Tibial nerve (tissue), 4 donors: ENCODE data around the gene TAF4B. TPM values are rescaled to one million over a fixed set of nuclear protein-coding genes. Genes with fewer than 3 reads are reported as not detected.
"Not testable (repeated sequence)": the region's sequence is repeated elsewhere in the genome, so short reads cannot be mapped to it uniquely, and the experiment has no call there.

Experiments used
- DNase-seq, 2 donors: peaks; one replicate each; pipeline ENCODE4 v3.0.0-alpha.2; 2019; ENCODE audit warnings: low spot score in 2 of 2
- H3K27ac ChIP-seq, 4 donors: fragments of 200-600 bp; sonication (generic) in 3 of 4; one replicate each; pipeline ENCODE4 v1.5.1; 2017 to 2019; ENCODE audit warnings: mild to moderate bottlenecking in 1 of 4
- H3K27me3 ChIP-seq, 2 donors: fragments of 200-600 bp; sonication (generic) in 1 of 2; one replicate each; pipeline versions ENCODE4 v1.5.1 to v1.6.0; 2017 to 2019
- H3K36me3 ChIP-seq, 3 donors: fragments of 200-600 bp; sonication (generic); one replicate each; pipeline ENCODE4 v1.5.1; 2018 to 2019
- H3K4me1 ChIP-seq, 4 donors: fragments of 200-600 bp; sonication (generic) in 3 of 4; one replicate each; pipeline ENCODE4 v1.5.1; 2017 to 2019
- H3K4me3 ChIP-seq, 4 donors: fragments of 200-600 bp; sonication (generic) in 3 of 4; one replicate each; pipeline ENCODE4 v1.5.1; 2017 to 2019; ENCODE audit warnings: mild to moderate bottlenecking in 1 of 4, moderate library complexity in 1 of 4
- H3K9me3 ChIP-seq, 4 donors: fragments of 200-600 bp; sonication (generic) in 3 of 4; one replicate each; pipeline ENCODE4 v1.5.1; 2017 to 2019
- EP300 ChIP-seq, 2 donors: sonication (generic); formaldehyde crosslinking; IDR thresholded peaks; one replicate each; pipeline ENCODE4 v1.6.1; 2017; ENCODE audit warnings: antibody characterized with exemption in 2 of 2, mild to moderate bottlenecking in 1 of 2
- POLR2A ChIP-seq, 2 donors: fragments of 450-650 bp; IDR thresholded peaks; one replicate each; pipeline ENCODE4 v1.6.1; 2017; ENCODE audit warnings: antibody characterized with exemption in 2 of 2, mild to moderate bottlenecking in 2 of 2, moderate library complexity in 2 of 2
- WGBS, 2 donors: methylation state at CpG; one replicate each; pipeline ENCODE4 v1.1.5; 2018; 5-methylcytosine and 5-hydroxymethylcytosine counted together
- total RNA-seq, 4 donors: library from RNA; depleted of rRNA; stranded (reverse); fragments of >200 nt; gene quantifications; one replicate each; pipeline ENCODE4 v1.1.0, GENCODE V29; 2016
- TF ChIP-seq, protein P1 (sequence below), 5 experiments: fragments of 200-600 bp in 3 of 5; fragments of 450-650 bp in 2 of 5; sonication (generic) in 3 of 5; IDR thresholded peaks; one replicate each; pipeline ENCODE4 v1.5.1; 2016 to 2019; ENCODE audit warnings: antibody characterized with exemption in 5 of 5, mild to moderate bottlenecking in 3 of 5, moderate library complexity in 2 of 5

The TAF4B gene
- total RNA-seq, 4 donors from 2014 or later: 13.7 to 25.5 (median 17.2) TPM

DNA sequence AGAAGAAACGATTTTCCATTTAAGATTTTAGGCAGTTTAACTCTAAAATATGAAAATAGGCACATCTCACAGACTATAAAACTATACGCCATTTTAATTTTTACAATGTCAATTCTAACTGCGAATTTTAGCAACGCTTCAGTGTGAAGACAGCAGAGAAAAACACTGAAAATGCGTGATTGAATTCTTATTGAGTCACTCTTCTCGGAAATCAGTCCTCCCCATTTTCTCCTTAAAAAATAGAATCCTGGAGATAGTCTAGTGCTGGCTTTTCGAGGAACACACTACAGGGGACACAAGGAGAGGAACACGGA lies 373 bp upstream of the TAF4B start:
- TF ChIP-seq, protein P1, sequence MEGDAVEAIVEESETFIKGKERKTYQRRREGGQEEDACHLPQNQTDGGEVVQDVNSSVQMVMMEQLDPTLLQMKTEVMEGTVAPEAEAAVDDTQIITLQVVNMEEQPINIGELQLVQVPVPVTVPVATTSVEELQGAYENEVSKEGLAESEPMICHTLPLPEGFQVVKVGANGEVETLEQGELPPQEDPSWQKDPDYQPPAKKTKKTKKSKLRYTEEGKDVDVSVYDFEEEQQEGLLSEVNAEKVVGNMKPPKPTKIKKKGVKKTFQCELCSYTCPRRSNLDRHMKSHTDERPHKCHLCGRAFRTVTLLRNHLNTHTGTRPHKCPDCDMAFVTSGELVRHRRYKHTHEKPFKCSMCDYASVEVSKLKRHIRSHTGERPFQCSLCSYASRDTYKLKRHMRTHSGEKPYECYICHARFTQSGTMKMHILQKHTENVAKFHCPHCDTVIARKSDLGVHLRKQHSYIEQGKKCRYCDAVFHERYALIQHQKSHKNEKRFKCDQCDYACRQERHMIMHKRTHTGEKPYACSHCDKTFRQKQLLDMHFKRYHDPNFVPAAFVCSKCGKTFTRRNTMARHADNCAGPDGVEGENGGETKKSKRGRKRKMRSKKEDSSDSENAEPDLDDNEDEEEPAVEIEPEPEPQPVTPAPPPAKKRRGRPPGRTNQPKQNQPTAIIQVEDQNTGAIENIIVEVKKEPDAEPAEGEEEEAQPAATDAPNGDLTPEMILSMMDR (IDR thresholded peaks at IDR 0.05): no peak
- TF ChIP-seq EP300 (IDR thresholded peaks at IDR 0.05) (no peak), POLR2A (IDR thresholded peaks at IDR 0.05) (no peak)
- Histone ChIP-seq H3K36me3 (no peaks in the 10 kb centered on the region), H3K27me3 (no peaks in the 10 kb centered on the region), H3K9me3 (no peaks in the 10 kb centered on the region), H3K27ac (peak overlapping the region in 3 of 4 donors; percentile 37 to 89 (median 83)), H3K4me1 (peaks cover 0 to 30% (median 5%) of the 10 kb centered on the region in 4 donors), H3K4me3 (peak overlapping the region; percentile 80 to 95 (median 90))
- WGBS, 2 donors: 10 to 11% methylated on average over 8 of the region's 8 CpGs
- no peak for DNase-seq

- Histone ChIP-seq H3K4me1 (peaks cover 0 to 30% (median 5%) of the 10 kb centered on the region in 4 donors), H3K9me3 (no peaks in the 10 kb centered on the region), H3K4me3 (peak overlapping the region; percentile 80 to 95 (median 90)), H3K36me3 (no peaks in the 10 kb centered on the region), H3K27me3 (no peaks in the 10 kb centered on the region), H3K27ac (peak overlapping the region; percentile 50 to 89 (median 78))
- no peak for DNase-seq
- TF ChIP-seq, protein P1 (IDR thresholded peaks at IDR 0.05): no peak
- TF ChIP-seq POLR2A (IDR thresholded peaks at IDR 0.05) (no peak), EP300 (IDR thresholded peaks at IDR 0.05) (no peak)
- 18 to 22% methylated on average over 26 of the region's 28 CpGs for WGBS, 2 donors
Observed at GRCh38 chr18:26227051-26227670, 916 bp downstream of the TAF4B start.

GRCh38 chr18:26228562-26229260 lies 2.5 kb downstream of the TAF4B start:
- DNase-seq: no peak
- Histone ChIP-seq H3K4me1 (peaks cover 0 to 30% (median 5%) of the 10 kb centered on the region in 4 donors), H3K4me3 (no peak overlapping the region), H3K36me3 (no peaks in the 10 kb centered on the region), H3K27me3 (no peaks in the 10 kb centered on the region), H3K9me3 (no peaks in the 10 kb centered on the region), H3K27ac (no peak overlapping the region)
- WGBS, 2 donors: 87 to 90% methylated on average over 6 of the region's 6 CpGs
- TF ChIP-seq, protein P1 (IDR thresholded peaks at IDR 0.05): no peak
- TF ChIP-seq EP300 (IDR thresholded peaks at IDR 0.05) (no peak), POLR2A (IDR thresholded peaks at IDR 0.05) (no peak)

DNA sequence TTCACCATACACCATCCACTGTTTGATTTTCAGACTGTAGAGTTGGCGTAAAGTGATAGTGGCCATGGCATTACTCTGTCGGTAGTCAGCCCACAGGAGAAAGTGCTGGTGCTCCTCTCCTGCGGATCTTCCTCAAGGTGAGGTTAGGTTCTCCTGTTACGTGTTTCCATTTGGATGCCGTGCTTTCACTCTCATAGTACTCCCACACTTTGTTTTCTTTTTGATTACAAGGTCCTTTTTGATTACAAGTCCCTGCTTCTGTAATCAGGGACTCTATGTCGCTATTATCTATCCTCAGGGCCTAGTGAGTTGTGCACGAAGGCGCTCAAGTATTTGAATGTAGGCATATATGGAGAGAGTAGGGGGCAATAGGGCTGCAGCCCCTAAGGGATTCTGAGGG lies 4.3 kb downstream of the TAF4B start:
- Histone ChIP-seq H3K36me3 (no peaks in the 10 kb centered on the region), H3K27ac (no peak overlapping the region), H3K4me1 (peaks cover 0 to 25% (median 5%) of the 10 kb centered on the region in 4 donors), H3K27me3 (no peaks in the 10 kb centered on the region), H3K9me3 (no peaks in the 10 kb centered on the region), H3K4me3 (no peak overlapping the region)
- TF ChIP-seq POLR2A (IDR thresholded peaks at IDR 0.05): no peak
- no peak for TF ChIP-seq EP300 (IDR thresholded peaks at IDR 0.05)
- TF ChIP-seq, protein P1 (IDR thresholded peaks at IDR 0.05): no peak
- no peak for DNase-seq
- 75 to 79% methylated on average over 8 of the region's 8 CpGs for WGBS, 2 donors

DNA sequence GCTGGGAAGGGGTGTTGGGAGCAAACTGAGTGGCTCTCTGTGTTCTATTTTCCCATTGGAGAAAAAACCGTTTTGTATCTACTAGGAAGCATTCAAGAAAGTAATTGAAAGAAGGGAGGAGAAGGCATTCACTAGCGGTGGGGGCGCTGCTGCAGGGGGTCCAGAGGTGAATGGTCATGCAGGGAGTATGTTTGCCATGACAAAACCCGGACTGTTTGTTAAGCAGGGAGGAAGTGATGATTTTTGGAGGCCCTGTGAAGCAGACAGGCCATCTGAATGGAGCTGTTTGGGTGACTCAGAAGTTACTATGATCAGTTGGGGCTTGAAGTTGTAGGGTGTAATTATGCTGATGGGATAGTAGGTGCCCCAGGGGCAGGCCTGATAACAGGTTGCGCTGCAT lies 7.0 kb downstream of the TAF4B start:
- H3K27ac ChIP-seq: no peak overlapping the region
- H3K9me3 ChIP-seq: no peaks in the 10 kb centered on the region
- no peak for TF ChIP-seq EP300 (IDR thresholded peaks at IDR 0.05)
- no peak for TF ChIP-seq POLR2A (IDR thresholded peaks at IDR 0.05)
- TF ChIP-seq, protein P1 (IDR thresholded peaks at IDR 0.05): no peak
- H3K4me3 ChIP-seq: no peak overlapping the region
- 49 to 60% methylated on average over 5 of the region's 5 CpGs for WGBS, 2 donors
- H3K36me3 ChIP-seq: no peaks in the 10 kb centered on the region
- DNase-seq: no peak
- H3K4me1 ChIP-seq: peaks cover 0 to 8% (median 0%) of the 10 kb centered on the region in 4 donors
- H3K27me3 ChIP-seq: no peaks in the 10 kb centered on the region

GRCh38 chr18:26237363-26237762 lies 11.1 kb downstream of the TAF4B start:
- H3K4me3 ChIP-seq, H3K36me3 ChIP-seq, H3K4me1 ChIP-seq, H3K9me3 ChIP-seq, DNase-seq, H3K27me3 ChIP-seq, H3K27ac ChIP-seq: not testable (repeated sequence)
- WGBS, 2 donors: 80 to 88% methylated on average over 2 of the region's 2 CpGs

- WGBS, 2 donors: 98% methylated on average over 4 of the region's 4 CpGs
- not testable (repeated sequence) for H3K27me3 ChIP-seq, H3K36me3 ChIP-seq, DNase-seq, H3K4me3 ChIP-seq, H3K27ac ChIP-seq, H3K4me1 ChIP-seq
- H3K9me3 ChIP-seq: peaks cover 0 to 17% (median 0%) of the 10 kb centered on the region in 4 donors
Observed at GRCh38 chr18:26238718-26239117, 12.5 kb downstream of the TAF4B start.

DNA sequence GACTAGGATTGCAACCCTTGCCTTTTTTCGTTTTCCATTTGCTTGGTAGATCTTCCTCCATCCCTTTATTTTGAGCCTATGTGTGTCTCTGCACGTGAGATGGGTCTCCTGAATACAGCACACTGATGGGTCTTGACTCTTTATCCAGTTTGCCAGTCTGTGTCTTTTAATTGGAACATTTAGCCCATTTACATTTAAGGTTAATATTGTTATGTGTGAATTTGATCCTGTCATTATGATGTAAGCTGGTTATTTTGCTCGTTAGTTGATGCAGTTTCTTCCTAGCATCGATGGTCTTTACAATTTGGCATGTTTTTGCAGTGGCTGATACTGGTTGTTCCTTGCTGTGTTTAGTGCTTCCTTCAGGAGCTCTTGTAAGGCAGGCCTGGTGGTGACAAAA lies 16.1 kb downstream of the TAF4B start:
- not testable (repeated sequence) for H3K4me1 ChIP-seq, DNase-seq, H3K27me3 ChIP-seq, H3K36me3 ChIP-seq, H3K4me3 ChIP-seq, H3K27ac ChIP-seq
- H3K9me3 ChIP-seq: peaks cover 0 to 37% (median 0%) of the 10 kb centered on the region in 4 donors
- WGBS, 2 donors: 91 to 96% methylated on average over 4 of the region's 4 CpGs
